ENCODE data around the gene CAD.
"Not testable (repeated sequence)": the region's sequence is repeated elsewhere in the genome, so short reads cannot be mapped to it uniquely, and the experiment has no call there.

CAD gene

DNA sequence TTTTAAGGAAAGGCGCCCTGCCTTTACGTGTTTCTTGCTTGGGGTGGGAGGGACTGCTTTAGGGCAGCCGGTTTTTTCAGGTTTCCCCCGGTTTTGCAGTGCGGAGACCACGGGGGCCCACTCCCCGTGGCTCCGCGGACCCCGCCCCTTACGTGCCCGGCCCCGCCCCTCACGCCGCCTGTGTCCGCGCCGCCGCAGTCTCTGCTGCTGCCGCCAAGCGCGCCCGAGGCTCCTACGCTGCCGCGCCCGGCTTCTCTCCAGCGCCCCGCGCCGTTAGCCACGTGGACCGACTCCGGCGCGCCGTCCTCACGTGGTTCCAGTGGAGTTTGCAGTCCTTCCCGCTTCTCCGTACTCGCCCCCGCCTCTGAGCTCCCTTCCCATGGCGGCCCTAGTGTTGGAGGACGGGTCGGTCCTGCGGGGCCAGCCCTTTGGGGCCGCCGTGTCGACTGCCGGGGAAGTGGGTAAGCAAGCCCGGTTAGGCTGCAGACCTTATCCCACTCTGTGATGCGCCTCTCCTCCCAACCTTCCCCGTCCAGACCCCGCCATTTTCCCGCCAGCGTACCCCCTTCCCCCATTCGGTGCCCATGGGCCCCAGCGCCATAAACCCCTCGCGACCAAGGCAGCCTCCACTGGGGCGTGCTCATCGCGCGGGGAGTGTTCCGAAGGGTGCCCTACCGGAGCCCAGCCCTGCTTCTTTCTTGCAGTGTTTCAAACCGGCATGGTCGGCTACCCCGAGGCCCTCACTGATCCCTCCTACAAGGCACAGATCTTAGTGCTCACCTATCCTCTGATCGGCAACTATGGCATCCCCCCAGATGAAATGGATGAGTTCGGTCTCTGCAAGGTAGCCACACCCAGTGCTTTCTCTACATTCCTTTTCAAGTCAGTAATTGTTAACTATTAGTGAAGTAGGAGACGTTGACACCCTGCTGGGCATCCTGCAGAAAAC, at the start of gene CAD:
TSS of gene CAD (plus strand) at position 197 of the 949 bp plus-strand sequence. CDS start at position 380, 183 bp downstream.
- DNase-seq = peak; percentile 73 to 83

- no peak for DNase-seq
Measured at GRCh38 chr2:27170581-27171337, 46.4 kb upstream of the CAD start.

GRCh38 chr2:27171351-27171848, 45.8 kb upstream of the CAD start:
- DNase-seq = no peak

GRCh38 chr2:27174638-27175037, 42.5 kb upstream of the CAD start:
- no peak for DNase-seq

- no peak for DNase-seq
Measured at GRCh38 chr2:27175330-27175729, 41.8 kb upstream of the CAD start.

GRCh38 chr2:27175781-27176180, 41.4 kb upstream of the CAD start:
- not testable (repeated sequence) for DNase-seq

- DNase-seq = no peak
Measured at GRCh38 chr2:27177441-27178351, 39.5 kb upstream of the CAD start.

DNA sequence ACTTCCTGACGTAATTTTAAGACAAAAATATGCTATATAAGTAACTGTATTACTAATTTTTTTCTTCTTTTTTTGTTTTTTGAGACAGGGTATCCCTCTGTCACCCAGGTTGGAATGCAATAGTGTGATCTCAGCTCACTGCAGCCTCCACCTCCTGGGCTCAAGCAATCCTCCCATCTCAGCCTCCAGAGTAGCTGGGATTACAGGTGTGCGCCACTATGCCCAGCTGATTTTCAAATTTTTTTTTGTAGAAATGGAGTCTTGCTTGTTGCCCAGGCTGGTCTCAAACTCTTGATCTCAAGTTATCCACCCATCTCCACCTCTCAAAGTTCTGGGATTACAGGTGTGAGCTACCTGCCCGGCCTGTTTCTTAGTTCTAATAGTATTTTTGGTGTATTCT, 38.7 kb upstream of the CAD start:
- DNase-seq = no peak

GRCh38 chr2:27179344-27180000, 37.7 kb upstream of the CAD start:
- DNase-seq = no peak

DNA sequence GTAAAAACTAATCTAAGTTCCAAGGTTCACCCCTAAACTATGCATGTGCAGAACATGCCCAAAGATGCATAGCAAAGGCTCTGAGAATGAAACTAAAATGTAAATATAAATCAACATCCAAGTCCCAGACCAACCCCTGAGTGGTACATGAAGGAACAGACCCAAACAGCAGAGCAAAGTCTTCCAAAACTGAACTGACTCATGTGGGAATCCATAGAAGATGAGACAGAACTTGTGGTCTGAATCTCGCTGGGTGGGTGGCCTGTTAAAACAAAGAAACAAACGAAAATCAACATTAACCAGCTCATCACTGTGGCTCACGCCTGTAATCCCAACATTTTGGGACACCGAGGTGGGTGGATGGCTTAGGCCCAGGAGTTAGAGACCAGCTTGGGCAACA, 34.8 kb upstream of the CAD start:
- no peak for DNase-seq

GRCh38 chr2:27184115-27184514, 33.1 kb upstream of the CAD start:
- DNase-seq = no peak

DNA sequence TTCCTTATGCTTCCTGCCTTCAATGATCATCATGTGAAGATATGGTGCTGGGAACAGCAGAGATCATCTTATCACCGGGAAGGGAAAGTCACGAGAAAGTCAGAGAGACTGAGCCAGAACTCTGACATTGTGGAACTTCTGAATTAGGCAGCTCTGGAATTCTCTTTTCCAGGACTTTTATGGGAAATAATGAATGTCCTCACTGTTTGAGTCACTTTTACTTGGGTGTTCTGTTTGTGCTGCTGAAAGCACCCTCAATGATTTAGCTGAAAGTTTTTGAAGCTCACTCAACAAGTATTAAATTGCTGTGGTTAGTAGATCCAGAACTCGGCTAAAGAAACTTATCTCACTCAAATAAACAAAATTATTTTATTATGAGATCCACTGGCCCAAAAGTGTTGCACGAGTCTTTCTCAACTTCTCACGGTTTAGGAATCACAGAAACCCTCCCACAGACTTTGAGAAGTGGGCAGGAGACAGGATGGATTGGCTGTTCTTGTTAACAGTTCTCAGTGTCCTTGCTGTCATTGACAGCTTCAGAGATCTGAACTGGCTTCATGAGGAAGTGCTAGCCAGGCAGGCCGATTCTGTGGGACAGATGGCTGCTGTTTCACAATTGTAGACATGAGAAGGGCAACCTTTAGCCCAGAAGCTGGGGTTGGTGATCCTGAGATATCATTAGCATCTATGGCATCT, 31.7 kb upstream of the CAD start:
- DNase-seq = no peak

DNA sequence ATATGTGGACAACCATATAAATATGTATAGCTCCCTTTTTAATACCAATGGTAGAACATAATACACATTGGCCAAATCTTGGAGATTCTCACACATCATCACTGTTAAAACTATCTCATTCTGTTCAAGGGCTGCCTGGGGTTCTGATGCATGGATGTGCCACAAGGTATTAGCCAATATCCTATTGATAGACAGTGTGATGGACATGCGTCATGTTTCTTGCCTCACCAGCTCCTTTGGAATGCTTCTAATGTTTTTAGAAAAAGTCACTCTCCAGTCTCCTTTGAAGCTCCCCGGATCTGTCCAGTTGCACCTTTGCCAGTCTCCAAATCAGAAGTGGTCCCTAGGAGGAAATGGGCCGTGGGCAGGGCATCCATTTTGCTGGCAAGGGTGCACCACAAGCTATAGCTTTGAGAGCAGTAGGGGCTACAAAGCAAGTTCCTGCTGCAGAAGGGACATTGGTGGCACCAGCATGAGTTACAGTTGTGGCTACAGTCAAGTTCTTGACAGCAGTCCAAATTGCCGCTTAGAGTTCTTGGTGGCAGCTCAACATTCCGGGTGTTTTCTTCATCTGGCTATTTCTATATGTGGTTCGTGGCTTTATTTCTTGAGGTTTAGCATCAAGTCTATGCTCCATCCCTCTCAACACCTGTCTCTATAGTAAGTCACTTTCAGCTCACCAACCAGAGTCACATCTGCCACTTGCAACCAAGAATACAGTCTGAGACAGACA, 30.4 kb upstream of the CAD start:
- no peak for DNase-seq

GRCh38 chr2:27189989-27190388, 27.2 kb upstream of the CAD start:
- no peak for DNase-seq

GRCh38 chr2:27191070-27191829, 25.9 kb upstream of the CAD start:
- DNase-seq = peak; percentile 22 to 30

DNA sequence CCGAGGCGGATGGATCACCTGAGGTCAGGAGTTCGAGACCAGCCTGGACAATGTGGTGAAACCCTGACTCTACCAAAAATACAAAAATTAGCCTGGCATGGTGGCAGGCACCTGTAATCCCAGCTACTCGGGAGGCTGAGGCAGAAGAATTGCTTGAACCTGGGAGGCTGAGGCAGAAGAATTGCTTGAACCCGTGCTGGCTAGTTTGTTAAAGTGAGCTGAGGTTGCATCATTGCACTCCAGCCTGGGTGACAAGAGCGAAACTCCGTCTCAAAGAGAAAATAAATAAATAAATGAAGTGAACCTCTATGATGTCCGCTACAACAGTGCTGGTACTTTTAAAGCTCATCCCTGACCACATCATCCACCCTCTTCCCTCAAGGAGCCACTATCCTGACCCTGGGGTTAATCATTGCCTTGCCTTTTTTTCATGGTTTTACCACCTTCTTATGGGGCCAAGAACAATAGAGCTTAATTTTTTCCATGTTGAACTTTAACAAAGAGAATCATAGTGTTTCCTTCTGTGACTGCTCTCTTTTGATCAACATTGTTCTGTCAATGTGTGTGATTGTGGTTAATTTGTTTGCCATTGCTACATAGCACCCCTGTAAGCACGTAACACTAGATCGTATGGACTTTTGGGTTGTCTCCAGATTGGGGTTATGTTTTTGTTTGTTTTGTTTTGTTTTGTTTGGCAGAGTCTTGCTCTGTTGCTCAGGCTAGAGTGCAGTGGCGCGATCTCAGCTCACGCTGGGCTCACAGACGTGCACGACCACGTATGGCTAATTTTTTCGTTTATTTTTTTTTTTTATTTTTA, 22.4 kb upstream of the CAD start:
- peak in 1 of 2 experiments; percentile 7 for DNase-seq

DNA sequence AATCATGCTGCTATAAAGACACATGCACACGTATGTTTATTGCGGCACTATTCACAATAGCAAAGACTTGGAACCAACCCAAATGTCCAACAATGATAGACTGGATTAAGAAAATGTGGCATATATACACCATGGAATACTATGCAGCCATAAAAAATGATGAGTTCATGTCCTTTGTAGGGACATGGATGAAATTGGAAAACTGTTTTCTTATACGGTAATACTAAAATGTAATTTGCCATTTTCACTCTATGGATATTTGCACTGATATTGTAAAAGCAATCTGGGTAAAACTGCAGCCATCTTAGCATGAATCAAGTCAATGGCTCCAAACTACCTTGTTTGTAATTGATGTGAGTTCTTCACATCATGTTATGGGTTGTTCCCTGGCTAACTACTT, 21.4 kb upstream of the CAD start:
- not testable (repeated sequence) for DNase-seq

GRCh38 chr2:27198068-27198467, 19.1 kb upstream of the CAD start:
- not testable (repeated sequence) for DNase-seq

DNA sequence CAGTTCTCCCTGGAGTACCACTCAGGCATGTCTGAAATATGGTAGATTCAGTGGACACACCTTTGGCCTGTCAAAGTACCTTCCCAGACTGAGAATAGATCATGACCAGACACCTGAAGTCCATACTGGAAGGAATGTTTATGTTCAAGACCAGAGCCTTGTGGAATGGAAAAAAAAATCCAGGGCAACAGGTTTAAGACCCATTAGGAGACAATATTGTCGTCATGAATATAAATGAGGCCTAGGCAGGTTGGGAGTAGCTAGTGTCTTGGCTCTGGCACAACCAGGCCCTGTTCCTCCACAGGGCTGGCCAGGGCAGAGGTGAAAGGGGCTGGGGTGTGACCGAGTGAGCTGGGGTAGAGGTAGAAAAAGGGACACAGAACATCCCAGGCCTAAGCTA, 18.5 kb upstream of the CAD start:
- no peak for DNase-seq
